IMR-90 (cell line): ENCODE measurements around the gene STK36. TPM values are rescaled to one million over a fixed set of nuclear protein-coding genes. Genes with fewer than 3 reads are reported as not detected.

ENCODE experiments used
- ATAC-seq: fragments of 200-7000 bp; cut with Tn5 transposase; 2 replicates; pipeline ENCODE4 v1.9.1; 2020; ENCODE audit warnings: low read depth, mild to moderate bottlenecking, moderate library complexity
- BruUV-seq: library from RNA; stranded (reverse); fragments of 400-500 nt; replicated peaks from 2 replicates; lab custom pipeline; 2021; lab: Mats Ljungman, UMichigan
- CTCF ChIA-PET: fragments of 300-600 bp; formaldehyde crosslinking; extraction: SDS; loops from one replicate; lab custom pipeline; 2021; ENCODE audit warnings: antibody characterized with exemption; lab: Yijun Ruan, JAX
- POLR2A ChIA-PET: fragments of 300-600 bp; sonication (Branson Sonifier 250); formaldehyde crosslinking; loops from one replicate; lab custom pipeline; 2022; ENCODE audit warnings: antibody characterized with exemption; ENCODE audit not compliant: unreplicated experiment; lab: Charles Lee
- DNase-seq: peaks from one replicate; pipeline ENCODE4 v3.0.0; 2013
- H2AFZ ChIP-seq: replicated peaks from 2 replicates; pipeline ENCODE3; 2013; ENCODE audit warnings: low read length, mild to moderate bottlenecking; ENCODE audit not compliant: poor library complexity
- H2AK5ac ChIP-seq: 2 replicates; pipeline ENCODE4 v1.6.1; 2013; ENCODE audit warnings: low read depth, low read length, inconsistent platforms
- H2AK9ac ChIP-seq: replicated peaks from 2 replicates; pipeline ENCODE3; 2013; ENCODE audit warnings: mild to moderate bottlenecking, low read depth, low read length, moderate library complexity; ENCODE audit not compliant: poor library complexity
- H2BK120ac ChIP-seq: 2 replicates; pipeline ENCODE4 v1.6.1; 2013; ENCODE audit warnings: low read depth, low read length, inconsistent platforms
- H2BK15ac ChIP-seq: 3 replicates; pipeline ENCODE4 v1.6.1; 2013; ENCODE audit warnings: low read depth, low read length, inconsistent platforms
- H2BK20ac ChIP-seq: 2 replicates; pipeline ENCODE4 v1.6.1; 2013; ENCODE audit warnings: low read depth, mild to moderate bottlenecking, inconsistent platforms, low read length, moderate library complexity
- H2BK5ac ChIP-seq: 2 replicates; pipeline ENCODE4 v1.6.1; 2013; ENCODE audit warnings: mild to moderate bottlenecking, low read depth, low read length, inconsistent platforms; ENCODE audit not compliant: poor library complexity, severe bottlenecking
- H3K14ac ChIP-seq: replicated peaks from 2 replicates; pipeline ENCODE4 v1.6.1; 2013; ENCODE audit warnings: low read depth, low read length, inconsistent platforms
- H3K18ac ChIP-seq: 2 replicates; pipeline ENCODE4 v1.6.1; 2013; ENCODE audit warnings: low read depth, low read length, control low read depth
- H3K23ac ChIP-seq: 2 replicates; pipeline ENCODE4 v1.6.1; 2013; ENCODE audit warnings: low read depth, low read length, inconsistent platforms
- H3K27ac ChIP-seq: 2 replicates; pipeline ENCODE4 v1.5.1; 2013; ENCODE audit warnings: mild to moderate bottlenecking, control low read depth, low read length; ENCODE audit not compliant: insufficient read depth
- H3K27me3 ChIP-seq: 2 replicates; pipeline ENCODE4 v1.6.1; 2013; ENCODE audit warnings: low read length; ENCODE audit not compliant: control insufficient read depth, insufficient read depth
- H3K36me3 ChIP-seq: 2 replicates; pipeline ENCODE4 v1.6.1; 2013; ENCODE audit warnings: low read length, mixed read lengths; ENCODE audit not compliant: control insufficient read depth, insufficient read depth
- H3K4ac ChIP-seq: 2 replicates; pipeline ENCODE4 v1.6.1; 2013; ENCODE audit warnings: low read depth, low read length, inconsistent platforms
- H3K4me1 ChIP-seq: 2 replicates; pipeline ENCODE4 v1.6.1; 2013; ENCODE audit warnings: low read length, mixed read lengths; ENCODE audit not compliant: control insufficient read depth, insufficient read depth
- H3K4me2 ChIP-seq: 2 replicates; pipeline ENCODE4 v1.6.1; 2013; ENCODE audit warnings: low read depth, mild to moderate bottlenecking, control low read depth, low read length, moderate library complexity
- H3K4me3 ChIP-seq: 2 replicates; pipeline ENCODE4 v1.5.1; 2013; ENCODE audit warnings: low read depth, mild to moderate bottlenecking, control low read depth, low read length, moderate library complexity; ENCODE audit not compliant: insufficient read depth
- H3K56ac ChIP-seq: 2 replicates; pipeline ENCODE4 v1.6.1; 2013; ENCODE audit warnings: low read length, inconsistent platforms; ENCODE audit not compliant: insufficient read depth; ENCODE audit errors: extremely low read depth
- H3K79me1 ChIP-seq, 2 experiments: 2 replicates each; pipeline ENCODE4 v1.6.1; 2013; ENCODE audit warnings: low read length in 2 of 2, inconsistent platforms in 1 of 2, low read depth in 1 of 2
- H3K9ac ChIP-seq: 2 replicates; pipeline ENCODE4 v1.6.1; 2013; ENCODE audit warnings: low read depth, low read length, control low read depth
- H3K9me1 ChIP-seq: 2 replicates; pipeline ENCODE4 v1.6.1; 2013; ENCODE audit warnings: low read length, inconsistent platforms; ENCODE audit not compliant: insufficient read depth
- H3K9me3 ChIP-seq: 2 replicates; pipeline ENCODE4 v1.6.1; 2013; ENCODE audit warnings: low read length; ENCODE audit not compliant: control insufficient read depth, insufficient read depth
- H4K20me1 ChIP-seq: 2 replicates; pipeline ENCODE4 v1.6.1; 2013; ENCODE audit warnings: low read length, inconsistent platforms; ENCODE audit not compliant: insufficient read depth
- H4K5ac ChIP-seq: 2 replicates; pipeline ENCODE4 v1.6.1; 2013; ENCODE audit warnings: mild to moderate bottlenecking, low read depth, low read length, control low read depth
- H4K8ac ChIP-seq, 2 experiments: 2 replicates each; pipeline ENCODE4 v1.6.1; 2013; ENCODE audit warnings: low read depth in 2 of 2, low read length in 2 of 2, control low read depth in 1 of 2, inconsistent platforms in 1 of 2
- H4K91ac ChIP-seq: 2 replicates; pipeline ENCODE4 v1.6.1; 2013; ENCODE audit warnings: low read depth, low read length, inconsistent platforms; ENCODE audit not compliant: insufficient read depth
- CEBPB ChIP-seq: IDR thresholded peaks from 2 replicates; pipeline ENCODE4 v1.6.1; 2012; ENCODE audit warnings: low read depth, low read length, improper control_type of control experiment
- FOS ChIP-seq: fragments of 150-350 bp; IDR thresholded peaks from 2 replicates; pipeline ENCODE4 v1.6.1; 2016; ENCODE audit warnings: low read depth, low read length
- MAFK ChIP-seq: IDR thresholded peaks from 2 replicates; pipeline ENCODE4 v1.6.1; 2012; ENCODE audit warnings: low read depth, low read length, improper control_type of control experiment
- RAD21 ChIP-seq: IDR thresholded peaks from 2 replicates; pipeline ENCODE4 v1.6.1; 2012; ENCODE audit warnings: low read length, improper control_type of control experiment
- RFX5 ChIP-seq: IDR thresholded peaks from 2 replicates; pipeline ENCODE4 v1.8.0; 2012; ENCODE audit warnings: low read depth, mild to moderate bottlenecking, low read length, moderate library complexity
- SMC3 ChIP-seq: fragments of 150-350 bp; IDR thresholded peaks from 2 replicates; pipeline ENCODE4 v1.6.1; 2016; ENCODE audit warnings: low read depth, mild to moderate bottlenecking, antibody characterized with exemption, low read length, moderate library complexity
- WGBS, 2 experiments: methylation state at CpG; one replicate each; pipeline versions ENCODE4 v1.1.5 to v1.1.7; 2013; ENCODE audit warnings: missing lambda C conversion rate in 2 of 2; ENCODE audit not compliant: insufficient read length in 1 of 2; ENCODE audit errors: extremely low coverage in 2 of 2; 5-methylcytosine and 5-hydroxymethylcytosine counted together
- dilution Hi-C: fragments of 300-500 bp; cut with HindIII; formaldehyde crosslinking; loops from one replicate; pipeline ENCODE4 v1.14.3; 2018; ENCODE audit warnings: low sequenced_read_pairs; ENCODE audit not compliant: unreplicated experiment
- in situ Hi-C: fragments of 300-500 bp; cut with MboI; formaldehyde crosslinking; loops from 3 replicates; pipeline ENCODE4 v1.14.3; 2019; ENCODE audit warnings: low sequenced_read_pairs, inconsistent platforms, mixed read lengths
- intact Hi-C: fragments of 100-400 bp; cut with micrococcal nuclease; formaldehyde crosslinking; loops from 2 replicates; pipeline ENCODE4 v1.10.0; 2022
- polyA plus RNA-seq, 3 experiments: library from polyadenylated mRNA; depleted of rRNA; stranded (reverse); fragments of >200 nt; gene quantifications; 2 replicates each; pipeline ENCODE4 v1.2.3, GENCODE V29; 2012; ENCODE audit warnings: low replicate concordance in 1 of 3
- total RNA-seq: library from RNA; depleted of rRNA; stranded (reverse); fragments of >200 nt; gene quantifications from 2 replicates; pipeline ENCODE4 v1.2.3, GENCODE V29; 2012
- TF ChIP-seq, protein P1 (sequence below): conservative IDR thresholded peaks from 2 replicates; pipeline ENCODE4 v1.5.1; 2012; ENCODE audit warnings: mild to moderate bottlenecking, low read depth, low read length, improper control_type of control experiment
- TF ChIP-seq, protein P2 (sequence below): fragments of 150-350 bp; IDR thresholded peaks from 2 replicates; pipeline ENCODE4 v1.6.1; 2017; ENCODE audit warnings: mild to moderate bottlenecking, antibody characterized with exemption, low read length, low read depth

The STK36 gene
- total and polyA plus RNA-seq, 2 of the 4 experiments (the other 2 are of a cell fraction), result 17.6 to 44.5 TPM

DNA sequence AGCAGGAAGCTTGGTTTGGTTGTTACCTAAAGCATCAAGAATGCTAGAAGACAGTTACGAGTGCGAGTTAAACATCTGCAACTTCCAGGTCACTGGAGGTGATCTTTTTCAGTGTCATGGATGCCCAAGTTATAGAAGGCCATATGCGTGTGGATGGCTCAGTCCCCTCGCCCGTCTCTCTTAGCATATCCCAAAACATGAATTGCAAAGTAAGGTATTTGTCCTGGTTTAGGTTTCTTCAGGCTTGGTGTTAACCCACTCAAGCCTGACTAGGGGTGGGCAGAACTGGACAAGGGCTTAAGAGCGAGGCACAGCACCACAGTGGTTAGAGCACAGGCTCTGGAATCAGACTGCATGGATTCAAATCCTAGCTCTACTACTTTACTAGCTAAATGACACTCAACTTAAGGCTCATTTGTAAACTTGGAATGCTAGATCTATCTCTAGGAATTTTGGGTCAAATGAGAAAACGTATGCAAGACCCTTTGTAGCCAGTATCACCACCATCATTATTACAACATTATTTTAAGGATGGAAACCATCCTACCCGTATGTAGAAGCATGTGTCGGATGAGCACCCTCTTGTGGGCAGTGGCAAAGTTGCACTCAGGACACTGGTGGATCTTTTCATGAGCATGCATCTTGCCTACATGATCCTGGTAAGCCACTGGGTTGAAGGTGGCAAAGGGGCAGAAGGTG is 23.6 kb upstream of the STK36 start:
- Histone ChIP-seq H2AFZ (no peak overlapping the region), H4K91ac (no peak overlapping the region), H3K4me3 (no peak overlapping the region), H3K9me1 (no peaks in the 10 kb centered on the region), H3K4me2 (no peak overlapping the region), H3K9ac (no peak overlapping the region), H3K23ac (no peak overlapping the region), H2AK9ac (no peak overlapping the region), H4K20me1 (peaks cover 3% of the 10 kb centered on the region), H2AK5ac (no peak overlapping the region), H3K4me1 (no peaks in the 10 kb centered on the region), H3K79me1 (peaks cover 7 to 16% of the 10 kb centered on the region in 2 experiments; a peak in 3 of 4 replicates), H3K9me3 (no peaks in the 10 kb centered on the region), H2BK20ac (no peak overlapping the region), H4K8ac (no peak overlapping the region), H3K36me3 (peaks cover 65% of the 10 kb centered on the region), H3K4ac (no peak overlapping the region), H3K27me3 (no peaks in the 10 kb centered on the region), H3K27ac (no peak overlapping the region), H2BK15ac (no peak overlapping the region), H4K5ac (no peak overlapping the region), H3K56ac (no peak overlapping the region), H2BK5ac (no peak overlapping the region), H3K18ac (no peak overlapping the region), H3K14ac (no peak overlapping the region), H2BK120ac (no peak overlapping the region)
- POLR2A ChIA-PET, result no interaction called here
- intact Hi-C loops (loop anchor here (1.0 to 10.0 kb wide), 5 partner anchors 79 to 356 kb away; partner anchors contain the start of gene TMBIM1), dilution Hi-C loops (no loop called here), in situ Hi-C loops (no loop called here)
- no TSS peak for BruUV-seq
- ATAC-seq (peak; percentile 96), DNase-seq (peak; percentile 70)
- CTCF ChIA-PET, result interaction anchor here (0.9 to 1.8 kb wide), 2 partner anchors 11 to 17 kb away, joined by 3 to 4 read pairs; partner anchors contain the start of genes BCS1L and ZNF142
- TF ChIP-seq, protein P1, sequence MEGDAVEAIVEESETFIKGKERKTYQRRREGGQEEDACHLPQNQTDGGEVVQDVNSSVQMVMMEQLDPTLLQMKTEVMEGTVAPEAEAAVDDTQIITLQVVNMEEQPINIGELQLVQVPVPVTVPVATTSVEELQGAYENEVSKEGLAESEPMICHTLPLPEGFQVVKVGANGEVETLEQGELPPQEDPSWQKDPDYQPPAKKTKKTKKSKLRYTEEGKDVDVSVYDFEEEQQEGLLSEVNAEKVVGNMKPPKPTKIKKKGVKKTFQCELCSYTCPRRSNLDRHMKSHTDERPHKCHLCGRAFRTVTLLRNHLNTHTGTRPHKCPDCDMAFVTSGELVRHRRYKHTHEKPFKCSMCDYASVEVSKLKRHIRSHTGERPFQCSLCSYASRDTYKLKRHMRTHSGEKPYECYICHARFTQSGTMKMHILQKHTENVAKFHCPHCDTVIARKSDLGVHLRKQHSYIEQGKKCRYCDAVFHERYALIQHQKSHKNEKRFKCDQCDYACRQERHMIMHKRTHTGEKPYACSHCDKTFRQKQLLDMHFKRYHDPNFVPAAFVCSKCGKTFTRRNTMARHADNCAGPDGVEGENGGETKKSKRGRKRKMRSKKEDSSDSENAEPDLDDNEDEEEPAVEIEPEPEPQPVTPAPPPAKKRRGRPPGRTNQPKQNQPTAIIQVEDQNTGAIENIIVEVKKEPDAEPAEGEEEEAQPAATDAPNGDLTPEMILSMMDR, result peak; percentile 83
- TF ChIP-seq MAFK, result no peak
- TF ChIP-seq RFX5, result no peak
- no peak for TF ChIP-seq FOS
- TF ChIP-seq RAD21, result peak; percentile 84
- TF ChIP-seq, protein P2, sequence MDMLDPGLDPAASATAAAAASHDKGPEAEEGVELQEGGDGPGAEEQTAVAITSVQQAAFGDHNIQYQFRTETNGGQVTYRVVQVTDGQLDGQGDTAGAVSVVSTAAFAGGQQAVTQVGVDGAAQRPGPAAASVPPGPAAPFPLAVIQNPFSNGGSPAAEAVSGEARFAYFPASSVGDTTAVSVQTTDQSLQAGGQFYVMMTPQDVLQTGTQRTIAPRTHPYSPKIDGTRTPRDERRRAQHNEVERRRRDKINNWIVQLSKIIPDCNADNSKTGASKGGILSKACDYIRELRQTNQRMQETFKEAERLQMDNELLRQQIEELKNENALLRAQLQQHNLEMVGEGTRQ, result no peak
- peak; percentile 7; the same call in 1 of the 2 replicates for TF ChIP-seq CEBPB
- peak; percentile 83 for TF ChIP-seq SMC3
- 73% methylated on average over 3 of the region's 9 CpGs; no CpG with 5 or more reads in 1 of the 2 experiments for WGBS, 2 experiments
